Activated CD4-positive, alpha-beta T cell treated with anti-CD3 and anti-CD28 coated beads for 24 hours (primary cell): ENCODE data around the gene PCGF6.

ENCODE experiments used
- DNase-seq, 2 donors: peaks; one replicate each; pipeline ENCODE4 v3.0.0-alpha.2; 2020; ENCODE audit warnings: low read depth in 2 of 2

PCGF6 gene

GRCh38 chr10:103256613-103257012 lies 94.3 kb downstream of the PCGF6 start:
- no peak for DNase-seq

DNA sequence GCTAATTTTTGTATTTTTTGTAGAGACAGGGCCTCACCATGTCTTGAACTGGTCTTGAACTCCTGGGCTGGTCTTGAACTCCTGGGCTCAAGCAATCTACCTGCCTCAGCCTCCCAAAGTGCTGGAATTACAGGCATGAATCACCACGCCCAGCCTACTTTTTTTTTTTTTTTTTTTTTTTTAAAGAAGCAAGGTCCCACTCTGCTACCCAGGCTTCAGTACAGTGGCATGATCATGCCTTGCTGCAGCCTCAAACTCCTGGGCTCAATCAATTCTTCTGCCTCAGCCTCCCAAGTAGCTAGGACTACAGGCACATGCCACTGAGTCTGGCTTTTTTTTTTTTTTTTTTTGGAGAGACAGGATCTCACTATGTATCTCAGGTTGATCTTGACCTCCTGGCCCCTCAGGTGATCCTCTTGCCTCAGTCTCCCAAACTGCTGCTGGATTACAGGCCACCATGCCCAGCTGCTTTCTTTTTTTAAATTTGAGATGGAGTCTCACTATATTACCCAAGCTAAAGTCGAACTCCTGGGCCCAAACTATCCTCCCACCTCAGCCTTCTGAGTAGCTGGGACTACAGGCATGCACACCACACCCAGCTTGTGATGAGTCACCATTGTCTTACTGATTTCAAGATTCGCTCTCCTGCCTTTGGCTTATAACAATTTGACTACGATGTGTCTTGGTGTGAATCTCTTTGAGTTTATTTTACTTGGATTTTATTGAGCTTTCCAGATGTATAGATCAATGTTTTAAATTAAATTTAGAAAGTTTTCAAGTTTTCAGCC lies 96.2 kb downstream of the PCGF6 start:
- no peak for DNase-seq

GRCh38 chr10:103254113-103254512 lies 96.8 kb downstream of the PCGF6 start:
- DNase-seq, result no peak
